Skeletal muscle satellite cell (primary cell): ENCODE results near the gene KRTAP10-5.
"Not testable (repeated sequence)": the region's sequence is repeated elsewhere in the genome, so short reads cannot be mapped to it uniquely, and the experiment has no call there.

Experiments
- H3K27me3 ChIP-seq: 2 replicates; pipeline ENCODE4 v1.7.0; 2013; ENCODE audit warnings: low read length; ENCODE audit not compliant: control insufficient read depth, insufficient read depth
- H3K36me3 ChIP-seq: 2 replicates; pipeline ENCODE4 v1.7.0; 2013; ENCODE audit warnings: mild to moderate bottlenecking, control low read depth, low read length; ENCODE audit not compliant: insufficient read depth
- H3K4me1 ChIP-seq: 2 replicates; pipeline ENCODE4 v1.7.0; 2013; ENCODE audit warnings: low read length; ENCODE audit not compliant: control insufficient read depth, insufficient read depth
- H3K4me2 ChIP-seq: 2 replicates; pipeline ENCODE4 v1.7.0; 2013; ENCODE audit warnings: mild to moderate bottlenecking, low read length
- H3K4me3 ChIP-seq: 2 replicates; pipeline ENCODE4 v1.7.0; 2013; ENCODE audit warnings: low read length
- H3K9ac ChIP-seq: 2 replicates; pipeline ENCODE4 v1.7.0; 2013; ENCODE audit warnings: mild to moderate bottlenecking, low read depth, low read length, moderate library complexity
- H3K9me3 ChIP-seq: replicated peaks from 2 replicates; pipeline ENCODE4 v1.7.0; 2013; ENCODE audit warnings: mild to moderate bottlenecking, control low read depth, low read length

KRTAP10-5 gene

GRCh38 chr21:44574457-44575306, 5.7 kb downstream of the KRTAP10-5 start:
- H3K9me3 ChIP-seq = peaks cover 3% of the 10 kb centered on the region

DNA sequence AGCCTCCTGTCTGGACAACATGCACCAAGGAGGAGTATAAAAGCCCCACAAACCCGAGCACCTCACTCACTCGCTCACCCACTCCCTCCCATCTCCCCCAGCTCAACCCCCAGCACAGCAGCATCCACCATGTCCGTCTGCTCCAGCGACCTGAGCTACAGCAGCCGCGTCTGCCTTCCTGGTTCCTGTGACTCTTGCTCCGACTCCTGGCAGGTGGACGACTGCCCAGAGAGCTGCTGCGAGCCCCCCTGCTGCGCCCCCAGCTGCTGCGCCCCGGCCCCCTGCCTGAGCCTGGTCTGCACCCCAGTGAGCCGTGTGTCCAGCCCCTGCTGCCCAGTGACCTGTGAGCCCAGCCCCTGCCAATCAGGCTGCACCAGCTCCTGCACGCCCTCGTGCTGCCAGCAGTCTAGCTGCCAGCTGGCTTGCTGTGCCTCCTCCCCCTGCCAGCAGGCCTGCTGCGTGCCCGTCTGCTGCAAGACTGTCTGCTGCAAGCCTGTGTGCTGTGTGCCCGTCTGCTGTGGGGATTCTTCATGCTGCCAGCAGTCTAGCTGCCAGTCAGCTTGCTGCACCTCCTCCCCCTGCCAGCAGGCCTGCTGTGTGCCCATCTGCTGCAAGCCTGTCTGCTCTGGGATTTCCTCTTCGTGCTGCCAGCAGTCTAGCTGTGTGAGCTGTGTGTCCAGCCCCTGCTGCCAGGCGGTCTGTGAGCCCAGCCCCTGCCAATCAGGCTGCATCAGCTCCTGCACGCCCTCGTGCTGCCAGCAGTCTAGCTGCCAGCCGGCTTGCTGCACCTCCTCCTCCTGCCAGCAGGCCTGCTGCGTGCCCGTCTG, 6.6 kb downstream of the KRTAP10-5 start, which contains the start of gene KRTAP10-4:
TSS of gene KRTAP10-4 (plus strand) at position 100 of the 827 bp plus-strand sequence. CDS start at position 130, 30 bp downstream.
- H3K27me3 ChIP-seq = peaks cover 24% of the 10 kb centered on the region
- H3K36me3 ChIP-seq, H3K9me3 ChIP-seq, H3K4me1 ChIP-seq, H3K4me2 ChIP-seq, H3K9ac ChIP-seq, H3K4me3 ChIP-seq: not testable (repeated sequence)

More at GRCh38 chr21:44574457-44575306, 5.7 kb downstream of the KRTAP10-5 start:
- no peak overlapping the region for H3K4me3 ChIP-seq
- H3K4me1 ChIP-seq = no peaks in the 10 kb centered on the region
- H3K36me3 ChIP-seq = no peaks in the 10 kb centered on the region
- no peak overlapping the region for H3K4me2 ChIP-seq
- no peak overlapping the region for H3K9ac ChIP-seq
- H3K27me3 ChIP-seq = peaks cover 24% of the 10 kb centered on the region

DNA sequence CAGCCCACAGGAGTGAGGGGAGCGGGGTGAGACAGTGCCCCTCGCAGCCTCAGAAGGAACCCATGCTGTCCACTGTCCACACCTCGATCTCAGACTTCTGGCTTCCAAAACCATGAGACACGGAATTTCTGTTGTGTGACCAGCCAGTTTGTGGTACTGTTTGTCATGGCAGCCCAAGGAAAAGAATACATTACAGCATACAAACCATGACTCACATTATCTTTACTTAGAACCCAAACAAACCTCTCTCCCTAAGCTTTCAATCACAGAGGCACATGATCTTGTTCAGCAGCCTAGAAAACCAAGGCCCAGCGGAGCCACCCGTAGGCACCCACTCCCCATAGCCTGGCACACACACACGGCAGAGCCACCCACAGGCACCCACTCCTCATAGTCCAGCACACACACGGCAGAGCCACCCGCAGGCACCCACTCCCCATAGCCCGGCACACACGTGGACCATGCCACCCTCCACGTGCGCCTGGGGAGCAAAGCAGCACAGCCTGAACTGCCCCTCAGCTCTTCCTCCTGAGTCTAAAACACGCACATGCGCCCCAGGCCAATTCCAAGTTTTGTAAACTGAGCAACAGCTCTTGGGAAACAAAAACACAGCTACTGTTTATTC, 7.3 kb downstream of the KRTAP10-5 start:
- Histone ChIP-seq H3K4me3 (no peak overlapping the region), H3K36me3 (no peaks in the 10 kb centered on the region), H3K4me2 (no peak overlapping the region), H3K4me1 (no peaks in the 10 kb centered on the region), H3K9me3 (peaks cover 3% of the 10 kb centered on the region), H3K9ac (no peak overlapping the region), H3K27me3 (peaks cover 24% of the 10 kb centered on the region)

DNA sequence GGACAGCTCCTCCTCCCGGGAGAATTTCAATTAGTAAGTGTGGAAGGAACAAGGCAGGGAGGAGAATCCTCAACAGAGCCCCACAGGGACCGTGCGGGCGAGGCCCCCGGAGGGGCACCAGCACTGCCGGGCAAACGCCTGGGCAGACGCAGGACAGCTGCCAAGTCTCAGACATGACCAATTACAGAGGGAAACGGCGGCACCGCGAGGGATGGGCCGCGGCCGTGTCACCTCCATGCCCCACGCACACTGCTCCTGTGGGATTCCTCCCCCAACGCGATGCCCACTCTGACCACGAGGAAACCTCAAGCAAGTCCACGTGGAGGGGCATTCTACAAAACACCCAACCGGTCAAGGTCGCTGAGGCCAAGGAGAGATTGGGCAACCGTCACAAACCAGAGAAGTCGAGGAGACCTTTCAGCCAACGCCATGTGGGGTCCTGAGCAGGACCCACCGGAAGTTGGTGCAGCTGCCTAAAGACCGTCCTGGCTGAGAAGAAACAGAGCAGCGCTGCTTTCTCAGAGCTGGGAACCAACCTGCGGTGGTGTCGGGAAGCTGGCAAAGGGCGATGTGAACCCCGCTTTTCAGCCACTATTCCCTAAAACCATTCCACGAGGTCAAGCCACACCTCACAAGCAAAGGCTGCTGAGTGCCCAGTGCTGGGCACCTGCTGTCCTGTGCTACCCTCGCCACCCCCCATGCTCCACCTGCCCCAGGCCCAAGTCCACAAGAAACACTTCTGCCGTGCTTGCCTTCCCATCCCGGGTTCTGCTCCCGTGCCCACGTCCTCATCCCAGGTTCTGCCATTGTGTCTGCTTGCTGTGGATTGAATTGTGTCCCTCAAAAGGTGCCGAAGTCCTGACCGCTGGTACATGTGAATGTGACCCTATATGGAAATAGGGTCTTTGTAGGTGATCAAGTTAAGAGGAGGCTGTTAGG, 8.3 kb downstream of the KRTAP10-5 start:
- H3K27me3 ChIP-seq = peaks cover 28% of the 10 kb centered on the region

DNA sequence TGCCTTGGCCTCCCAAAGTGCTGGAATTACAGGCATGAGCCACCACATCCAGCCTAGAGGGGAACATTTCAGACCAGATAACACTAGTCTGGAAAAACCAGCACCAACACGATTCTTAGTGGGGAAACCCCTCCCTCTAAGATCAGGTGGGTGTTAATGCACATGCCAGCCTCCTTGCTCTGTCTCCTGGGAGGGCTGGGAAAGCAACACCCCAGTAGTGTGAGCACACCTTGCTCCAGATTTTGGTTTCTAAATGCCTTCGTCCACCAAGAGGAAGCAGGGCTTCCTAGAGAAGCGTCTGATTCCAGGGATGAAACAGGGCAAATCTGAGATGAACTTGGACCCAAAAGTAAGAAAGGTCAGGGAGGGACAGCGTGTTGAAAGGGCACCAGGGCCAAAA, 9.1 kb downstream of the KRTAP10-5 start:
- no peak overlapping the region for H3K4me3 ChIP-seq
- no peak overlapping the region for H3K4me2 ChIP-seq
- peaks cover 3% of the 10 kb centered on the region for H3K9me3 ChIP-seq
- H3K36me3 ChIP-seq = no peaks in the 10 kb centered on the region
- H3K27me3 ChIP-seq = peaks cover 28% of the 10 kb centered on the region
- no peaks in the 10 kb centered on the region for H3K4me1 ChIP-seq
- no peak overlapping the region for H3K9ac ChIP-seq

More for the DNA sequence above, 8.3 kb downstream of the KRTAP10-5 start:
- H3K4me3 ChIP-seq = no peak overlapping the region
- H3K9ac ChIP-seq = no peak overlapping the region
- H3K4me2 ChIP-seq = no peak overlapping the region
- peaks cover 3% of the 10 kb centered on the region for H3K9me3 ChIP-seq
- no peaks in the 10 kb centered on the region for H3K36me3 ChIP-seq
- no peaks in the 10 kb centered on the region for H3K4me1 ChIP-seq

GRCh38 chr21:44569861-44570517, 10.4 kb downstream of the KRTAP10-5 start:
- H3K4me3 ChIP-seq = no peak overlapping the region

DNA sequence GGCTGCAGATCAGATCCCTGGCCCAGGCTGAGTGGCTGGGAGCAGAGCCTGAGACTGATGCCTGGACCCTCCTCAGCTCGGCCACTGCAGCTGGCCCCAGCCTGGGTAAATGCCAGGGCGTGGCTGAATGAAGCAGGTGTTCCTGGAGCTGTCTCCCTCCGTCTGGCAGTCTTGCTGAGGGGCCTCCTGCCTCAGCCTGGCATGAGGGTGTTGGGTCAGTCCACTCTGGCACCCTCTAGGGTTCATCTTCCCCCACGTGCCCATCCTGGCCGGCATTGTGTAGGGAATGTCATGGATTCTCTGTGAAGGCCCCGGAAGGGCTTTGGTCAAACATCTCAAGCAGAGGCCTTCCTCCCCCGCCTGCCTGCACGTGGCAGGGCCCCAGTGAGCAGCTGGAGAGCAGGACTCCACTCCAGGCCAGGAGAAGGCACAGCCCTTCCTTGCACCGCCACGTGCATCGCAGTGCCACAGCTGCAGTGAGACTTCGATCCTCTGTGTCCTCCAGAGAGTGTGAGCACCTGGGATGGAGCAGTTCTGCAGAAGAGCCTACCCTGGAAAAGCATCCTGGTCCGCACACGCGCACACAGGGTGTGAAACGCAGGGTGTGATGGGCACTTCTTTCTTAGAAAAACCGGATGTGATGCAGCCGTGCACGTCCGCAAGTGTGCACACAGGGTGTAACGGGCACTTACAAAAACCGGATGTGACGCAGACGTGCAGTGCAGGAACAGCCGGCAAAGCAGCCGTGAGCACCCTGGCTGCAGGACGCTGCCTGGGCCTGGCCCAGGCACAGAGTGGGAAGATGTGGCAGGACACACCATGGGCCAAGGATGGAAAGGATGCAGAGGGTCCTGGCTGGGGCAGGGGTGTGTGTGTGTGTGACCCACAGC, 11.5 kb downstream of the KRTAP10-5 start:
- Histone ChIP-seq H3K9me3 (peaks cover 3% of the 10 kb centered on the region), H3K4me1 (no peaks in the 10 kb centered on the region), H3K36me3 (no peaks in the 10 kb centered on the region), H3K4me2 (no peak overlapping the region), H3K27me3 (peaks cover 24% of the 10 kb centered on the region), H3K9ac (no peak overlapping the region), H3K4me3 (no peak overlapping the region)

More at GRCh38 chr21:44569861-44570517, 10.4 kb downstream of the KRTAP10-5 start:
- Histone ChIP-seq H3K9me3 (peaks cover 3% of the 10 kb centered on the region), H3K27me3 (peaks cover 25% of the 10 kb centered on the region), H3K36me3 (no peaks in the 10 kb centered on the region), H3K4me2 (no peak overlapping the region), H3K9ac (no peak overlapping the region), H3K4me1 (no peaks in the 10 kb centered on the region)

- H3K9me3 ChIP-seq = peaks cover 3% of the 10 kb centered on the region
- H3K4me3 ChIP-seq = no peak overlapping the region
- H3K36me3 ChIP-seq = no peaks in the 10 kb centered on the region
- H3K9ac ChIP-seq = no peak overlapping the region
- H3K27me3 ChIP-seq = peaks cover 25% of the 10 kb centered on the region
- H3K4me1 ChIP-seq = no peaks in the 10 kb centered on the region
- no peak overlapping the region for H3K4me2 ChIP-seq
Measured at GRCh38 chr21:44568261-44568660, 12.1 kb downstream of the KRTAP10-5 start.

DNA sequence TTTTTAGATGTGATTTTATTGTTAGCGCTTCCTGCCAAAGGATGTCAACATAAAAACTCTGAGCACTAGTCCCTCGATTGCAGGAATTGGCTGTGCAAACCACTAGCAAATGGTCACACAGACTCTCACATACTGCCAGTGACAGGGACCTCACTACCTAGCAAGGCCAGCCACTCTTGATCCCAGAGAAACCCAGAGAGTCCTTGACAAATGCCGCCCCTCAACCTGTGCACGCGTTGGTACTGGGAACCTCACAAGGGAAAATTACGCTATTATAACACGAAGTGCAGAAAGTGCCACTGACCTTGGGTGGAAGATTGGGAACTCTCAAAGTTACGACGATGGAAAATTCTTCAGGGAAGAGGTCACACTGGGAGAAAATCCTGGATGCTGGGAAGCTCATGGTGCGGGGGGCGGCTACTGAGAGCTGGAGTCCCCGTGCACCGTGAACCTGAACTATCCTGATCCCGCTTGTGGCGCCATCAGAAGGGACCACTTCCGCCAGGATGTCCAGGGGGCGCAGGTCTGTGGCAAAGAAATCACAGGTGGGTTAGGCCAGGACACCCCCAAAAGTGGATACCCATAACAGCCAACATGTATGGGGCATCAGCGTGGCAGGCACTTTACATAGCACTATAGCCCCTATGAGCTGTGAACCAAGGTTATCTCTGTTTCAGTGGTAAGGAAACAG, 12.8 kb downstream of the KRTAP10-5 start:
- Histone ChIP-seq H3K4me1 (no peaks in the 10 kb centered on the region), H3K27me3 (peaks cover 19% of the 10 kb centered on the region), H3K36me3 (no peaks in the 10 kb centered on the region), H3K9me3 (peaks cover 3% of the 10 kb centered on the region), H3K4me3 (no peak overlapping the region), H3K4me2 (no peak overlapping the region), H3K9ac (no peak overlapping the region)
